ENCODE data around the gene BUD13.
"Not testable (repeated sequence)": the region's sequence is repeated elsewhere in the genome, so short reads cannot be mapped to it uniquely, and the experiment has no call there.

BUD13 gene

DNA sequence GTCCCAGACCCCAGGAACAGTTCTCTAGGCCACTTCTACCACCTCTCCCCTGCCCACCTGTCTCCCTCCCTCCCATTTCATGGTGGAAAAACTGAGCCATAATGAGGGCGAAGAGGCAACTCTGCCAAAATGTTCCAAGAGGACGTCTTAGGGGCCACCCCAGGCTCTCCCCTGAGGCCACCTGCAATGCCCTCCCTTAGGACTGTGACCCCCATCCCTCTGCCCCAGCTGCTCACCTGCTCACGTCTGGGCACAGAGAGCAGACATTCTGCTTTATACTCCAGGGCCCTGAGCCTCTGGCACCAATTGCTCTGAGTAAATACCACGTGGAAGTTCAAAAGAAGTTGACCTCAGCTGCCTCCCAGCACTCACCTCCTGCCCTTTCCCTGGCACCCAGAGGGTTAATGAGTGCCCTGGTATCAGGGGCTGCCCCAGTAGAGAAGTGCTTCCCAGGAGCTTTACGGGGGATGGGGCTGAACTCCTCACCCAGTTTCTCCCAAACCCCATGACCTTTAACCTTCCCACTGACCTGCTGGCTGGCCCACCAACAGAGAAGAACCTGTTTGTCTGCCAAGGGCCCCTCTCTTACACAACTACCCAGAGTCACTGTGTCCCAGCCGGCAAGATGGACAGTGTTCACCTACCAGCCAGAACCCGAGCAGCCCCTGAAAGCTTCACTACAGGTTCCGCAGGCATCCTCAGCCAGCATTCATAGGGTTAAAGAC lies 19.5 kb upstream of the BUD13 start:
- no peak for DNase-seq

DNA sequence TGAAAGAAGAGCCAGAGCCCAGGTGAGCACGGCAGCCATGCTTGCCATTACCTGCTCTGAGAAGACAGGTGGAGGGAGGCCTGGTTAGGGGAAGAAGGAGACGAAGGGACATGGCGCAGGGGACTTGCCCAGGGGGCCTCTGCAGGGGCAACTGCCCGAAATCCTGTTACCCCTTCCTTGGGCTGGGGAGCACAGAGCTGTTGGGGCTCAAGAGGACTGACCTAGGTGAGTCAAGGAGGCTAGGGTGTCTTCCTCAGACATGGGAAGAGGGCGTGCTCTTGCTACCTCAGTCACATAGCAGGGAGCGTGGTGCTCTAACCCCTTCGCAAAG lies 19.0 kb upstream of the BUD13 start, which contains the start of gene APOA5:
Gene APOA5, minus strand, starts transcription at position 67 of the 331 bp plus-strand sequence. Its CDS starts 19 bp downstream, at position 48.
- no peak for DNase-seq

DNA sequence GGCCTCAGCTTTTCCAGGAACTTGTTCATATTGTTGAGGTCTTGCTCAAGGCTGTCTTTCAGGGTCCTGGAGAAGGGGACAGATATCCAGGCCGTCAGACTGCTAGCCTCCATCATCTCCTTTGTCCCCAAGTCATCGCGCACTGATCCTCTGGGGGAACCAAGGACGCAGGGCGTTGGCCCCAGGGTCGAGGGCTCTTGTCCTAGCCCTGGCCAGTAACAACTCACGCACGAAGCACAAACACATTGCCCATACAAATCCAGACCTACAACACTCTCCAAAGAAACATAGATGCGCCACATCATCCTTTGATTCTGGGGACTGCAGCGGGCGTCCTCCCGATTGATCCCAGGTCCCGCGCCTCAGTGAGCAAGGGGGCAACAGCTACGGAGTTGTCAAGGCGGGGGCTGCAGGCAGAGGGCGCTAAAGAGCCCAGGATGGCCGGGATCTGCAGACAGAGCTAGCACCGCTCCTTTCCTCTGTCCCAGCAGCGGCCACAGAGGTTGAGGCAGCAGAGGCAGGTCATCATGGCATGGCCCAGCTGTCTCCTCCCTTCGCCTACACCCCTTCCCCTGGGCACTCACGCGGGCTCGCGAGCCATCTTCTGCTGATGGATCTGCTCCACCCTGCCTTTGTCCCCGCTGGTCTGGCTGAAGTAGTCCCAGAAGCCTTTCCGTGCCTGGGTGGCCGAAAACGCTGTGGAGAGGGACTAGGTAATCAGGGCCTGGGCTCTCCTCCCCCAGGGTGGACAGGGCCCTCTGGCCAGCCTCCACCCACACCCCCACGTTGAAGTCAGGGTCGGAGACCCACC lies 18.4 kb upstream of the BUD13 start:
- DNase-seq = peak; percentile 29

DNA sequence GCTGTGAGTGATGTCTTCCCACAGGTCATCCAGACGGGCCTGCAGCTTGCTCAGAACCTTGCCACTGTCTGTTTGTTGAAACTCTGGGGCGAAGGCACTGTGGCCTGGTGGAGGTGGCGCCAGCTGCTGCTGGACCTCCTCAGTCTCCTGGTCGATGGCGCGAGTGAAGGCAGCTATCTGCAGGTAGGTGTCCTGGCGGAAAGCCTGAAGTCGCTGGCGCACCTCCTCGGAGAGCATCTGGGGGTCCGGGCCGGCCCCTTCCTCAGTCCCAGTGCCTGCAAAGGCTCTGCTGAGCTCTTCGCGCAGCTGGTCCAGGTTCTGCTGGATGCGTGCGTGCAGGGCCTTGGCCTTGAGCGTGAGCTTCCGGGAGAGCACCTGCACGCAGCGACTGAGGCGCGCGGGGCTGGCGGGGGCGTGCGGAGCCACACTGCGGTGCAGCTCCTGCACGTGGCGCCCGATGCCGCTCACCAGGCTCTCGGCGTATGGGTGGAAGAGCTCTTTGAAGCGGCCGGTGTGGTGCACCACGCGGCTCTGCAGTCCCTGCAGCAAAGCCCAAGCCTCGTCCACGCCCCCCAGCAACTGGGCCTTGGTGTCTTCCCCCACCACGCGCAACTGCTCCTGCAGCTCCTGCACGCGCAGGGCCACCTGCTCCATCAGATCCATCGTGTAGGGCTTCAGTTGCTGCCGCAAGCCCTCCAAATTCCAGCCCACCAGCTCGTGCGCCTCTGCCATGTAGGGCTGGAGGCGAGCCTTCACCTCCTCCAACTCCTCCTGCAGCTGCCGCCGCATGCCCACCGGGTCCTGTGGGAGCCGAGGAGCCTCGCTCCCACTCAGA lies 17.6 kb upstream of the BUD13 start:
- DNase-seq = no peak

- no peak for DNase-seq
Measured at GRCh38 chr11:116788975-116789374, 16.2 kb upstream of the BUD13 start.

DNA sequence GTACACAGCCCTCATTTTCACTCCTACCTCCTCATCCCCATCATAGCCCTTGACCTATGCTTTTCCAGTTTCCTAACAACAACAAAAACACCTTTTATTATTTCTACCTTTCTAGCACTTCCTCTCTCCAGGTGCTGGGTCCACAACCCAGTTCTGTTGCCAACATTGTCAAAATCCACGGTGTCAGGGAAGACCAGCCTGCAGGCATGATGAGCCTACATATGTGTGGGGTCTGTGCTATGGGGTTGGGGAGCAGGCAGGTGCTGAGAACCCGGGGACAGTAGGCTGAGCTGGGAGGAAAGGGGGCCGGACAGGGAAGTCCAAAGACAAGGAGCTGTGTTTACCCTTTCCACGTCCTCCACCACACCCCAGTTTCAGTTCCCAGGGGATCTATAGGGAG lies 15.7 kb upstream of the BUD13 start:
- DNase-seq = no peak

GRCh38 chr11:116787786-116788486 lies 15.1 kb upstream of the BUD13 start, which contains the start of gene ZPR1:
Gene ZPR1 (minus strand): TSS chr11:116788023. CDS start chr11:116787990, 33 bp downstream.
- peak; percentile 77 for DNase-seq

DNA sequence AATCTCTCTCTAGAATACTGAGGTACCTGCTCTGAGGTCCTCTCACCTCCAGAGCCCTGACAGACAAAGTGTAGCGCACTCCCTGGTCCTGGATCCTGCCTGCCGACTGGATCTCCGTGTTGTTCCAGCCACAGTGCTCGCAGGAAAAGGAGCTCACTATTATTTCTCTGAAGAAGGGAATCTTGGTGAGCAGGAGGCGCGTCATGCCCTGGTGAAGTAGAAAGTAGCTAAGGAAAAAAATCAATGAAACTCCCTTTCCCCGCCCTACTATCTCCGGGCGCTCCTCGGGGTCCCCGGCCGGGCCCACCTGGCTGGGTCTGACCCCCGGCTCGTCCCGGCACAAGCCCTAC lies 14.6 kb upstream of the BUD13 start:
- DNase-seq = no peak

- no peak for DNase-seq
Measured at GRCh38 chr11:116786966-116787365, 14.2 kb upstream of the BUD13 start.

GRCh38 chr11:116786326-116786725 lies 13.5 kb upstream of the BUD13 start:
- no peak for DNase-seq

DNA sequence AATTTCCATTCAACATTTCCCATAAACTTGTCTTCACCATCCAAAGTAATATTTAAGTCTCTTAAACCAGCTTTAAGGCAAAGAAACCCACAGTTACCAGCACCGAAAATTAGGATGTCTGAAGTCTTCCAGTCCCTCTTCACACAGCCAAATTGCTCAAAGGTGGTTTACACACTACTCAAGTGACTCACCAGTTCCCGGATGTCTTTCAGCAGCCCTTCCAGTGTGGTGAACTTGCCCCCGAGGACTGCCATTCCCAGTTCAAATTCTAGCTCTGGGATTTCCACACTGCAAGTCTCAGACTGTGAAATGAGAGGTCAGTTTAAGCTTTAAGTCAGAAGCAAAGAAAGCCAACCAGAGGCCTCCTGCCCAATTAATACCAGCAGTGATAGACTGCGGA lies 9.9 kb upstream of the BUD13 start:
- no peak for DNase-seq

GRCh38 chr11:116778556-116778955 lies 5.8 kb upstream of the BUD13 start:
- no peak for DNase-seq

GRCh38 chr11:116777056-116777455 lies 4.3 kb upstream of the BUD13 start:
- no peak for DNase-seq

DNA sequence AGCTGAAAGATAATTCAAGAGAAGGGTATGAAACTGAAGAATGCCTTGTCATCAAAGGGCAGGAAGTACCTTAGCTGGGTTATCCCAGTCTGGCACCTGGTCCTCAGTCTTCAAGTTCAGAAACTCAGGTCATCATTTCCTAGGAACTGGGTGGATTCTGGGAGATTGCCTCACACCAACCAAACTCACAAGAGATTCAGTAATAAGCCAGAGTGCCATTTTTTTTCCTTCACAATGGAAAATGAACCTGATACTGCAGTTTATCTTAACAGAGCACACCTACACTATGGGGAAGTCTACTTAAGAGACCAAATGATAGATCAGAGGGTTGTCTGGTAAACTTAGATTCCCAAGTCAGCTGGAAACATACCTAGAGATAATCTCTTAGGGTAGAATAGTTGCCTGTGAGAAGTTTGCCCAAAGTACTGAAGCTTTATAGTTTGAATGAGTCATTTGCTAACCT lies 3.8 kb upstream of the BUD13 start:
- DNase-seq = no peak

DNA sequence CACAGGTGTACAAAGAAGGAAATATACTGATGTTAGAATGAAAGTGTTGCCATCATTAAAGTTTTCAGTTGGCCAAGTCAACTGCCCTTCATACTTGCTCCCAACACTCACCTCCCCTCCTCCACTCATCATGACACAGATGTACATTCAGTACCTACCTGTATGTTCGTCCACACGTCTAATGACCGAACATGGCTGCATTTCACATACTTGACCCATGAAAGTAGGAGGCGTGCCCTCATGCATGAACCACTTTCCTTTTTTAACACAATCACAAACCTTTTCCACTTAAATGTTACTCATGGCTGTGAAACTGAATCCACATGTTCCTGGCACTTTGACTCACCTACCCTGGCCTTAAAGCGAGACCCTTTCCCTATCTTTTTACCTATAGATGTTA lies 3.2 kb upstream of the BUD13 start:
- DNase-seq = no peak

GRCh38 chr11:116774661-116775060 lies 1.9 kb upstream of the BUD13 start:
- DNase-seq = no peak

DNA sequence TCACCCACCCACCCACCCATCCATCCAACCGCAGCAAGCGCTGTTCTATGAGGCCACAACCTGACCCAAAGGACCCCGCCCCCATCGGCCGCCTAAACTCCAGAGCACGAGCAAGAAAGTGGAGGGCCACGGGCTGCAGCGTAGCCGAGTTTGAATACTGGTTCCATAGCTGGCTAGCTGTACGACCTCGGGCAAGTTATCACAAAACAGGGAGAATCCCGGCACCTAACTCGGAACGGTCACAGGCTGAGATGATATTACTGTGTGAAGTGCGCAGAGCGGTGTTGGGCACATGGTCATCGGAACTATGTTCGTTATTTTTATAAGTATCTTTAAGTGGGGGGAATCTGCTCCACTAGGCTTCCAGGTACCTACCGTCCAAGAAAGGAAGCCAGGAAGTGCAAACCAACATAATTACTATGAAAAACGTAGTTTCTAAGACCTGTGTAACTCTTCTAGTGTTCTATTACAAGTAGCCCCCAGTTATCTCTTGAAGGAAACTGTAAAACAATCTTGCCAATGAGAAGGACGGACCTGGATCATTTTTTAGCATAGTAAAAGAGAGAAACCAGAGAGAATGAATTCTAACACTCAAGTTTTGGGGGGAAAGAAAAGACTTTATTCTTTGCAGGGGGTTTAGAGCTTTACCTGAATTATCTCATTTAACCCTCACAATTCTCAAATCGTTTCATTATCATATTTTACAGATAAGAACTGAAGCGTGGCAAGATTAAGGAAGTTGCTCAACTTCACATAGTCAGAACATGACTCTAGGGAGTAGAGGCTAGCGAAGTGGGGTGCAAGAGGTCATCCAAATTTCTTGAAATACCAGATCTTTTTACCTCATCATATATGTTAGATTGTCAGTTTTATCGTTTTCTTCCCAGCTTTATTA lies 663 bp upstream of the BUD13 start:
- DNase-seq = peak; percentile 89

GRCh38 chr11:116771935-116772334 lies 852 bp downstream of the BUD13 start:
- no peak for DNase-seq

DNA sequence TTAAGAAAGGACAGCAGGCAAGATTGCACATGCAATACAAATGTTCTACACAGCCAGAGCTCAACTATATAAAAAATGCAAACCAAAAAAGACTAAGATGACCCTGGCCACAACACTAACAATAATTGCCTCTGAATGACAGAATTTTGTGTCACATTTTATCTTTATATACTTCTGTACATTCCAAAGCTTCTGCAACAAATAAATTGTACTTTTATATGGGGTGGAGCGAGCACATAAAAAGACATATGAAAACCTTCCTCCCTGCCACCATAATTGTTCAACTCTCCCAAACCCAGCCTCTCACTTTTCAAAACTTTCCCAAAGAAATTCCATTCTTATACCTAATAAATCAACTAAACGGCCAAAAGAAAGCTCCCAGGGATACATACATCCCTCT lies 10.7 kb downstream of the BUD13 start:
- DNase-seq = no peak

DNA sequence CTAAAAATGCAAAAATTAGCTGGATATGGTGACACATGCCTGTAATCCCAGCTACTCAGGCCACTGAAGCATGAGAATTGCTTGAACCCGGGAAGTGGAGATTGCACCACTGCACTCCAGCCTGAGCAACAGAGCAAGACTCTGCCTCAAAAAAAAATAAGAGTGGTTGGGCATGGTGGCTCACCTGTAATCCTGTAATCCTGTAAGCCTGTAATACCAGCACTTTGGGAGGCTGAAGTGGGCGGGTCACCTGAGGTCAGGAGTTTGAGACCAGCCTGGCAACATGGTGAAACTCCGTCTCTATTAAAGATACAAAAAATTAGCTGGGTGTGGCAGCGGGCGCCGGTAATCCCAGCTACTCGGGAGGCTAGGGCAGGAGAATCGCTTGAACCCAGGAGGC lies 16.7 kb downstream of the BUD13 start:
- not testable (repeated sequence) for DNase-seq

GRCh38 chr11:116750070-116750718 lies 22.6 kb downstream of the BUD13 start:
- no peak for DNase-seq

Measured in NCI-H510A treated with DMSO at 0.1 percent for 48 hours (cell line).